GM12891 (cell line): ENCODE results near the gene FPR2.

ENCODE experiments used
- POLR2A ChIP-seq: IDR thresholded peaks from 2 replicates; pipeline ENCODE4 v1.6.1; 2011; ENCODE audit warnings: low read depth, low read length, control low read depth
- POLR2AphosphoS5 ChIP-seq: IDR thresholded peaks from 2 replicates; pipeline ENCODE4 v1.6.1; 2011; ENCODE audit warnings: low read depth, low read length, control low read depth
- SPI1 ChIP-seq: IDR thresholded peaks from 2 replicates; pipeline ENCODE4 v1.6.1; 2011; ENCODE audit warnings: low read depth, low read length, control low read depth
- TAF1 ChIP-seq: IDR thresholded peaks from 2 replicates; pipeline ENCODE4 v1.6.1; 2011; ENCODE audit warnings: low read depth, low read length, control low read depth

- TF ChIP-seq TAF1 = no peak
- no peak for TF ChIP-seq POLR2A
- no peak for TF ChIP-seq POLR2AphosphoS5
- TF ChIP-seq SPI1 = no peak
Measured at GRCh38 chr19:51807111-51807701, 46.2 kb downstream of the FPR2 start.
